GM18507 (cell line): ENCODE measurements around the gene TULP4.
"Not testable (repeated sequence)": the region's sequence is repeated elsewhere in the genome, so short reads cannot be mapped to it uniquely, and the experiment has no call there.

Experiments used
- DNase-seq: peaks from one replicate; pipeline ENCODE4 v3.0.0; 2011; ENCODE audit warnings: low read depth; ENCODE audit not compliant: insufficient read length; ENCODE audit errors: extremely low spot score
- FAIRE-seq: peaks from 2 replicates; lab custom pipeline; 2011; peaks lifted over from hg19 to GRCh38; lab: Jason Lieb, UNC

TULP4 gene

DNA sequence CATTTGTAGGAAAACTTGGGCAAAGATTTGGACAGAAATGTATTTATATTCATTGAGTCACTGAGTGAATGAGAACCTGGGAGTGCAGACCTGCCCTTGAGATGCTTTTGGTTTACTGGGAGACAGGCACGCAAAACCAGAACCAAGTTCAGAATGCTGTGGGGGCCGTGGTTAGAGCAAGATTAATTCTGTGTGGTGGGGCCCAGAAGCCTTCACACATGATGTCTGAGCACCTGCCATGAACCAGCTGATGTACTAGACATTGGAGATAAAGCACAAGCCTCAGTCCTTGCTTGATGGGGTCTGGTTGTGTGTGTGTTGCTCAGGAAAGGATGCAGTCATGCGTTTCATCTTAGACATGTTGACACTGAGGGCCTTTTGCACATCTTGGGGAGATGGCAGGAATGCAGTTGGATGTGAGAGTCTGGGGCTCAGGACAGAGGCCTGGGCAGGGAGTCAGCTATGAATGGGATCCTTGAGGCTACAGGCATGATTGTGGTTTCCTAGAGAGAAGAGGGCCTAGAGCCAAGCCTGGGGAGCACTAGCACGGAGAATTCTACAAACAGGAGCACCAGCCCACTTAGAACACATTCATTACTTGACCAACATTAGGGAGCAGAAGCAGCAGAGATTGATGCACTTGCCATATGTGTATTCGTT, 133.3 kb downstream of the TULP4 start:
- no peak for DNase-seq
- no peak for FAIRE-seq

DNA sequence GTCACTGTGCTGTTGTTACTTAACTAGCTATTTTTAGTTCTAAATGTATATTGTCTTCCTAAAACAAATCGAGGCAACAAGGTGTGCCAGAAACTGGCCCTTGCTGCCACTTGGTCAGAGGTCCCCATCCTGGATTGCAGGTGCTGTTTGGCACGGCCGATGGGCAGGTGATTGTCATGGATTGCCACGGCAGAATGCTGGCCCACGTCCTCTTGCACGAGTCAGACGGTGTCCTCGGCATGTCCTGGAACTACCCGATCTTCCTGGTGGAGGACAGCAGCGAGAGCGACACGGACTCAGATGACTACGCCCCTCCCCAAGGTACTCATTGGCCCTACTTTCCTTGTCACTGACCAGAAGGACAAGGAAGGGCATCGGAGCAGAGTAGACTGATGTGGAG, 136.6 kb downstream of the TULP4 start:
- no peak for FAIRE-seq
- no peak for DNase-seq

DNA sequence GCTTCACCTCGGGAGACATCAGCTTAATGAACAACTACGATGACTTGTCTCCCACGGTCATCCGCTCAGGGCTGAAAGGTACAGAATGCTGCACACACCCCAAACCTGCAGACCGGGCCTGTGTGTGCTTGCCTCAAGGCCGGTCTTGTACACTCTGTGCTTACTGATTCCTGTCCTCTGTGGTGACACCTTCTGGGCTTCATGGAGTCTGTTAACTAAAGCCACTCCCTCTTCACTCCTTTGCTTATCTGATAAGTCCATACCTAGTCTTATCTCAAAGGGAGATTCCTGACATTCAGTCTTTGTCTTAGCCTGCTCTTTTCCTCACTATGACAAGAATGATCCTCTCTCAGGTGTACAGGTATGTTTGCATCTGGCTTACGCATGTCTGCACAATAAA, 139.9 kb downstream of the TULP4 start:
- DNase-seq (no peak), FAIRE-seq (no peak)

DNA sequence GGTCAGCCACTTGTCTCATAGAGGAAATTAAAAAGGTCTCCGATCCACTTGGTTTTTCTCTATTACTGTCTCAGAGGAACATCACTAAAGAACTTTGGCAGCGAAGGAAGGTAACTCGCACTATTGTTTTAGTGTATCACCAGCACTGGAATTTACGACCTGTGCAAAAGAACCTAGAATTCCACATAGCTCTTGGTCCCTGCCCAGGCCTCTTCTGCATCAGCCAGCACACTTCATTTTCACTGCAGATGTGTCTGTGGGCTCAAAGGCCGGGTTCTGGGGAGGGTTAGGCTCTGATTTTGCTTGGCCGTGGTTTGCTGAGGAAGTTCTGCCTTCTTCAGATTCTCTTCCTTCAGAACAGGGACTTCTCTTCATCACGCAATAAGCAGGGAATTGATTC, 144.9 kb downstream of the TULP4 start:
- FAIRE-seq (no peak), DNase-seq (no peak)

DNA sequence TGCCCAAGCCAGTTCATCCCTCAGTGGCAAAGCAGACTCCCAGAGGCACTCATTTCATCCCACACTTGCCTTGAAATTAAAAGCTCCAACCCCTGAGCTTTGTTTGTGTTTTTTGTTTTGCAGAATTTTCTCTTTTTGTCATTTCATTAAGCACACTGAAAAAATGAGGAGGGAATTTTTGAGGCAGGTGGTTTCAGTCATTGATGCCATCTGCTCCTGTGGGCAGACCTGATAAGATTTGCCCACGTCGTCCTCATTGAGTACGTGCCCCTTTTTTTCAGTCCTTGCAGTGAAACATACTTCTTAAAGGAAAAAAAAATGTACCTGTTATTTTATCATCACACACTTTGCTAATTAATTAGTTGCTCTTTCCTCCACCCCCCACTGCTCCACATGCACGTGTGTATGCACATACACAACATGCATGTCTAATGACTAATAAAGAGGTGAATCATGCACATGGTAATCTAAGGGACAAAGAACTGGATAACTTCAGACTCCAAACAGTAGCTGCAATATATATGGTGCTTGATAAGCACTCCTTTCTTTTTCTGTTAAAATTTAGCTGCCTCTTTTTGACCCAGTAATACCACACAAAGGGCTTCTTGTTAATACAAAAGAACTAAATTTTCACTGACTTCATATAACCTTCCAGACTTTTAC, 145.5 kb downstream of the TULP4 start:
- DNase-seq = no peak
- FAIRE-seq = no peak

DNA sequence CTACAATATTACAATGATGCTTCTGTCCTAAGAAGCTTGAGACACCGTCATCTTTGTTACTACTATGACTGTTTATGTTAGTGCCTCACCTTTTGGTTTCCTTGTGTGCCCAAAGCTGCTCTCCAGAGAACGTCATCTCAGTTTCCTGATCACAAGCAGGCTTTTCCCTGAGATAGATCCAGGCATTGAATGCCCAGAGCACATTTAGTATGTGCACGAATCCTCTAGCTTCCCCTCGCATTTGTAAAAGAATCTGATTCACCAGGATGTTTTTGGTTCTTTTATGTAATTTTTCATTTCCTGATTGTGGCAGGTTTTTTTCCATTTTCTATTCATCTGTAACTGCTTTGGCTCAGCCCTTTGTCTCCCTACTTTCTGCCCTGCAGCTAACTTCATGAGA, 147.5 kb downstream of the TULP4 start:
- FAIRE-seq (no peak), DNase-seq (no peak)

DNA sequence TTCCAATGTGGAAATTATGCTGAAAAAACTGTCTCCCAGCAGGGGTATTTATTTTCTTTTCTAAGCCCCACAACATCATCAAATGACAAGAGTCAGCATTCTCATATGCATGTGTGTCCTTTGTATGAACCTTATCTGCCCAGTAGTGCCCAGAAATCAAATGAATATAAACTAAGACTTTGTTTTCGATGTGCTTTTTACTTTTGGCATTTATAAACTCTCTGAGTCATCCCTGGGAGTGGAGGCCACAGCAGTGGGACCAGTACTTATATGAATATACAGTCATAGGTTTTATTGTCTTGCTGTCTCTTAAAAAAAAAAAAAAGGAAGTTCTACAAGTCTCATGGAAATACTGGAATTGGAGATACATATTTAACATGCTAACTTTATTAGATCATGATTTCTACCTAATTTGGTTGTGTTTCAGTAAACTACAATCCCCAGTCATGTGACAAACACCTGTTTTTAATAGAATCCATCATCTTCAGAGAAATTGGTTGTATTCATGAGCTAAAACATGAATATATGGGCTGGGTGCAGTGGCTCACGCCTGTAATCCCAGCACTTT, 148.4 kb downstream of the TULP4 start:
- FAIRE-seq = no peak
- no peak for DNase-seq

DNA sequence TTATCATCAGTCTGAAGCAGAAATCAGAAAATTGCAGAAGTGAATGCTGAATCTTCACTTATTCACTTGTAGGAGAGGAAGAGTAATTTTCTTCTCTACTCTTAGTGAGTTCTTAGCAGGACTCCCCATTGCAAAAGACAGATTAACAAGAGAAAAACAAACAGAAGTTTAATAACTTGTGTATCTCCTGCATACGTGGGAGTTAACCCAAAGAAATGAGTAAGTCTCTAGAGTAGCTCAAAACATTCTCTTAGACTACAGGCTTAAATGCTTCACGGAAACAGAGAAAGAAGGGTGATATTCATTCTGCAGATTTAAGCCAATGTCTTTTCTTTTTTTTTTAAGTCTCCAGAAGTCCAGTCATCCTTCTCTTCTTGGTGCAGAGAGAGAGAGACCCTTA, 149.7 kb downstream of the TULP4 start:
- DNase-seq (no peak), FAIRE-seq (no peak)

DNA sequence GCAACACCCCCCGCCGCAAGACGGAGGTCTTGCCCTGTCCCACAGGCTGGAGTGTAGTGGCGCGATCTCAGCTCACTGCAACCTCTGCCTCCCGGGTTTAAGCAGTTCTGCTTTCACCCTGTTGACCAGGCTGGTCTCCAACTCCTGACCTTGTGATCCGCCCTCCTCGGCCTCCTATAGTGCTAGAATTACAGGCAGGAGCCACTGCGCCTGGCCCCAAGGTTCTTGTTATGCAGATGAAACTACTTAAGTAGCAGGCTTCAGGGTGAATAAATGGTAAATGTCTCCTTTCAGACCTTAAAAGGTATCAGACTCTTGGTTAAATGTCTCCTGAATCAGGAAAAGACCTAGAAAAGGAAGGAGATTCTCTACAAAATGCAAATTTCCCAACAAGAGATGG, 152.2 kb downstream of the TULP4 start:
- DNase-seq (no peak), FAIRE-seq (no peak)

DNA sequence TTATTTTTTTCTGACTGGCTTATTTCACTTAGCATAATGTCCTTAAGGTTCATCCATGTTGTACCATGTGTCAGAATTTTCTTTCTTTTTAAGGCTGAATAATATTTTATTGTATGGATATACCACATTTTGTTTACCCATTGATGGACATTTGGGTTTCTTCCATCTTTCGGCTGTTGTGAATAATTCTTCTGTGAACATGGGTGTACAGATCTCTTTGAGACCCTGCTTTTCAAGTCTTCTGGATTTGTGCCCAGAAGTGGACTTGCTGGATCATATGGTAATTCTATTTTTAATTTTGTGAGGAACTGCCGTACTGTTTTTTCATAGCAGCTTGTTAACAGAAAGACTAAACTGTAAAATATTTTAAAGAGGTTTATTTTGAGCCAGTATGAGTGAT, 153.0 kb downstream of the TULP4 start:
- FAIRE-seq = no peak
- DNase-seq = no peak

DNA sequence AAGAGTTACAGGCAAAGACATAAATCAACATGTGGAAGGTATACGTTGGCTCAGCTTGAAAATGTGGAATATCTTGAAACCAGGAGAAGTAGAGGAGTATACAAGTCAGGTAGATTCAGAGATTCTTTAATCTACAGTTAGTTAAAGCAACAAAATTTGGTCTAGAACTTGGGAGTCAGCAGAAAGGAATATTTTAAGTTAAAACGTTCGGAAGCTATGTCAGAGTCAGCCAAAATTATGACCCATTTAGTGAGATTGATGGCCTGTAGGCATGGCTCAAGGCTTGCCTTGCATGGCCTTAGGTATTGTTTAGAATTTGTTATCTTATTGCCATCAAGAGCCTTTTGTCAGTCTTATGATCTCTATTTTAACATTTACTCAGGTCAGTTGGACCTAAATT, 153.5 kb downstream of the TULP4 start:
- FAIRE-seq = no peak

DNA sequence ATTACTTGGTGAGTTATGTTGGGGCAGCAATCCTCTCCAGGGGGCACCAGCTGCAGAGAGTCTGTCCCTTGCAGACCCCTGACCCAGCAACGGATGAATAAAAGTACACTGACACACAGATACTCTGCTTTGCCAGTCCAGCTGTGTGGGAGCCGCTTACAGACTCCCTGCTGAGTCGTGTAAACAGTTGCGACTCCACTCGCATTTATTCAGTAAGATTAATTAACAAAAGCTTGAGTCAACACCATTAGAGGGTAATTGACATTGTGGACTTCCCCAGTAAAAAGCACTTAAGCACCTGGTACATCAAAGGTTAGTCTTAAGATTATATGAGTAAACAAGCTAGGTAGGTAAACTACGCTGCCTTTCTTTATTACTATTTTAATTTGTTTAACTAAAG, 155.7 kb downstream of the TULP4 start:
- DNase-seq = no peak
- FAIRE-seq = no peak

More for the DNA sequence above, 153.5 kb downstream of the TULP4 start:
- no peak for DNase-seq

DNA sequence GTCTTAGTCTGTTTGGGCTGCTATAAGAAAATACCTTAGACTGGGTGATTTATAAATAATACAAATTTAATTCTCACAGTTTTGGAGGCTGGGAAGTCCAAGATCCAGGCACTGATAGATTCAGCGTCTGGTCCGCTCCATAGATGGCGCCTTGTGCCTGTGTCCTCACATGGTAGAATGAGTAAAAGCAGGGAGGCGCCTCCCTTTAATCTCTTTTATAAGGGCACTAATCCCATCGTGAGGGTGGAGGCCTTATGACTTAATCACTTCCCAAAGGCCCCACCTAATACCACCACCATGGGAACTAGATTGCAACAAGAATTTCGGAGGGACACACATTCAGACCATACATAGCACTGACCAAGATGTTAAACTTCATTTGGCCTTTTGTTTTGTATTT, 156.4 kb downstream of the TULP4 start:
- FAIRE-seq (no peak), DNase-seq (no peak)

DNA sequence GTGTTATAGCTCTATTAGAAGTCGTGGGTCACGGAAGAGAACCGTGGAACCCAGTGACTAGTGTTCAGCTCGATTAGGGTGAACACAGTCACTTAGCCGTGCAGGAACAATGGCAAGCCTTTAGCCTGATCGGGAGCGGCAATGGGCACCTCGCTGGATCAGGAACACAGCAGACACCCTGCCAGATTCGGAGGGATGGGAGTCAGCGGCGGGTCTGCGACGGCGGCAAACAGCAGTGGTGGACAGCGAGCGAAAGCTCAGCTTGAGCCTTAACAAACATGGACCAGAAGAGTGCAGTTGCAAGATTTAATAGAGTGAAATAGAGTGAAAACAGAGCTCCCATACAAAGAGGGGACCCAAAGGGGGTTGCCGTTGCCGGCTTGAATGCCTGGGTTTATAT, 157.8 kb downstream of the TULP4 start:
- DNase-seq, FAIRE-seq: not testable (repeated sequence)

DNA sequence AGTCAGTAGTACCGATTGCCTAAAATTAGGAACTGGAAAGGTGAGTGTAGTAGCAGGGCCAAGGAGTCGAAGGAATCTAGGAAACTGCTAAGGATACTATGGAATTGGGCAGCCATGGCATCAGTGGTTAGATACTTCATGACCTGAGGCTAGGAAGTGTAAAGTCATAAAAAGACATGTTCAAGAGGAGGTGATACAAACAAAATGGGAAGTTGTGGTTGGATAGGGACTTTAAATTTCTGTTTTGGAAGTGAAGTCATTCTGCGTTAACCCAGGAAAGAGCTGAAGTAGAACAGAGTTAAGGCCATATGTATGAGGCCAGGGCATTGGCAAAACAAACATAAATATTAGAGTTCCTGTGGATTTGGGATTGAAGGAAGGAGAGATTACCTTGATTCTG, 159.1 kb downstream of the TULP4 start:
- peak; percentile 49 for FAIRE-seq
- no peak for DNase-seq

DNA sequence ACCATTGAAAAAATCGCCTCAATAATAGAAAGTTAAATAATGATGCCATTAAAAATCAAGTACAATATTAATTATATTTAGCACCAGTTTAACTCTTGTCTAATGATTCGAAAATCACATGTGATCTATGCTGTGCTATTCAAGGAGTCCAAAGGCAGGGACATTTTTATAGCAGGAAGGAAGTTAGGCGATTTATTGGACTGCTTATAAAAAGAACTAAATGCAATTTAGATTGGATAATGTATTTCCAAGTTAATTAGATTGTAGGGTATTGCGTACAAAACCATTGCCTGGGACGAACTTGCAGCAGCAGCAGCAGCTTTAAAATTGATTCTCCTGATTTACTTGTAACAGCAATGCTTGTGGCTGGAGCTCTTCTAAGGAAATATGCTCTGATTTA, 160.2 kb downstream of the TULP4 start:
- DNase-seq (no peak), FAIRE-seq (no peak)

DNA sequence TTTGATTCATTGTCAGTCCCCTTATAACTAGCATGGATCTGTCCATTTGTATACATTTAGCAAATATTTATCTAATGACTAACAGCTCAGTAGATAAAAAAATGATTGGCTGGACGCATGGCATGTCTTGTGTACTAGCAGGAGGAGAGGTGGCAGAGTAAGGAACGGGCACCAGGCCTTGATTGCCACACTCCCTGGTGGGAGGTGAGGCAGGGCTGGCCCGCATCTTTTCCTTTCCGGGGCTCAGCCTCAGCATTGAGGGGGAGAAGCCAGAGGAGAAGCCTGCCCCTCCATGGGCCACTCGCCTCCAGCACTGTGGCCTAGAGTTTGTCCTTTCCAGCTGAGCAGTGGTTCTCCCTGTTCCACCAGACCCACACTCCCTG, 162.7 kb downstream of the TULP4 start:
- no peak for FAIRE-seq
- no peak for DNase-seq

DNA sequence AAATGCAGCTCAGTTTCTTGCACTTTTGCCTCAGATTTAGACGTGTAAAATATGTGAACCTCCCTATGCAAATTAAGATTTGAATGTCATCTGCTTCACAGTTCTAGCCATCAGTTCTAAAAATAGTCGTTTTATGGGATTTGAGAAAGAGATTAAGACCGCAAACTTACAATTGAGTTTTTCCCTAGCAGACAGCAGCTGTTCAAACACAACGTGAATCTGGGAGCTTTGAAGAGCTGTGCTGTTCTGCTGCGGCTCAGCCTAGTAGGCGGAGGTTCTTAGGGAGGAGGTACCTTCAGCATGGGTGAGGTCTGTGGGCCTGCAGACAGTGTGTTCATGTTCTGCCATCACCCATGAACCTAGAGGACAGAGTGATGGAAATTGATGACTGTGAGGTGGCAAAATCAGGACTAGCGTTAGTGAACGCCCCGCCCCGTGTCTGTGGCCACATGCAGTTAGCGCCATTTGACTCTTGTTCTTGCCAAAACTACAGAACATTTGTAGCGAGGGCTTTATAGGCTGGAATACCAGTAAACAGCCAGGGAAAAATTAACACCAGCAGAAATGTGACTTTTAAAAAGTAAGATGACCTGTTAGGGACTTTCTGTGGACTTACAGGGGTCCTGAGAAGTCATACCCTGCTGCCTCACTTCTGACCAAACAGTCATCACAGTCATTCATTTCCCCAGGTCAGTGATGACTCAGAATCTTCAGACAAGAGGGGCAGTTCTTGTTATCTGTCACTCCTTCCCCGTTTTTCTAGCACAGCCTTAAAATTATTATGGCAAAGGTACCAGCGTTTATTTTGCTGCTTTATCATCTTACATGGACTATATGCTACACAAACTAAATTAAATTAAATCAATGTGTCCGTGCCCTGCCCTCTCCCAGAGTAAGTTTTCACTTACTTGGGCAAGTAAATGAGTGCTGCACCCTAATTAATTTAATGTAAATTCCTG, 163.4 kb downstream of the TULP4 start:
- DNase-seq (peak; percentile 55), FAIRE-seq (peak; percentile 84)

DNA sequence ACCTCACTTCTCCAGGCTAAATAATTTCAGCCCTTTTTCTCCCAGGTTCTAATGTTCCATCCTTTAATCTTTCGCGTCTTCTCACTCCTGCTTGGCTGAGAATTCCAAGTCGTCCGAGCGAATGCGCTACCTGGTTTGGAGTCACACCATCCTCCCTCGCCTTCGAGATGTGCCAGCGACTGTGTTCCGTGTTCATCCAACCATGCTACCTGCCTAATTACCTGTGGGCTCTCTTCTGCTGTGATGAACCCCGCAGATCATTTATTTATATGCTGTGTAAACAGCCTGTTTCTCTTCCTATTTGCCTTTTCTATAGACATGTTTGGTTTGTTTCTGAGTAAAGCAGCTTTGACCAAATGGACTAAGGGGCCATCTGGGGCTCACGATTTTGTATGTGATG, 164.1 kb downstream of the TULP4 start:
- DNase-seq = no peak
- FAIRE-seq = peak; percentile 66

DNA sequence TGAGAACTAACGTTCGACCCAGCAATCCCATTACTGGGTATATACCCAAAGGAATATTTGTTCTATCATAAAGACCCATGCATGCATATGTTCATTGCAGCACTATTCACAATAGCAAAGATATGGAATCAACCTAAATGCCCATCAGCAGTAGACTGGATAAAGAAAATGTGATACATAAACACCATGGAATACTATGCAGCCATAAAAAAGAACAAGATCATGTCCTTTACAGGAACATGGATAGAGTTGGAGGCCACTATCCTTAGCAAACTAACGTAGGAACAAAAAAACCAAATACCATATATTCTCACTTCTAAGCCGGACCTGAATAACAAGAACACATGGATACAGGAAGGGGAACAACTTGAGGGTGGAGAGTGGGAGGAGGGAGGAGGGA, 165.5 kb downstream of the TULP4 start:
- DNase-seq, FAIRE-seq: not testable (repeated sequence)
